ENCODE results near the gene CXADR. TPM values are rescaled to one million over a fixed set of nuclear protein-coding genes. Genes with fewer than 3 reads are reported as not detected.

Gene CXADR
- total RNA-seq, 1 experiment from 2014 or later: 119 TPM

DNA sequence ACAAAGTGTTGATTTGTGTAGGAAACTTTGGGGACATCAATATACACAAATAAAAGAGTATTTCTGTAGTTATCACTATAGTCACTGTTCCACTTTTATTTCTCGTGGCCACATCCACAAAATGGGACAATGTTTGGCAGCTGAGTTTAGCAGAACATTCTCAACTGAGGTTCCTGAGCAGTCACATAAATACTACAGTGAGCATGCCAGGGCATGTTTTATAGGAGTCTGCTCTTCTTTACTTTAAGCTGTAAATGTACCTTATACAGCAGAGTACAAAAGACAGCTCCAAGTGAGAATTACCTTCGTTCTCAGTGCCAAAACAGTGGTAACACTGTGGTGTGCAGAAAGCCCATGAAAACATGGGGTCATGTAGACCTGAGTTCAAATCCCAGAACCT is 94.8 kb downstream of the CXADR start:
- DNase-seq (ENCODE audit: low spot score) (no peak), ATAC-seq (no peak)
- H3K36me3 Mint-ChIP-seq: peaks cover 58% of the 10 kb centered on the region
- ChIA-PET CTCF (no interaction called here), POLR2A (no interaction called here)
- H3K9me3 Mint-ChIP-seq: peaks cover 6% of the 10 kb centered on the region
- no peaks in the 10 kb centered on the region for H3K27me3 Mint-ChIP-seq (ENCODE audit: low read depth)
- H3K27ac Mint-ChIP-seq: peak overlapping the region; percentile 93
- no peak overlapping the region for H3K4me3 Mint-ChIP-seq
- TF ChIP-seq EMX1 (CRISPR knock-in tag; IDR thresholded peaks at IDR 0.05) (no peak), AFF4 (CRISPR knock-in tag; IDR thresholded peaks at IDR 0.05; ENCODE audit: borderline replicate concordance) (no peak), MAX (CRISPR knock-in tag; IDR thresholded peaks at IDR 0.05) (no peak), NR1H2 (CRISPR knock-in tag; IDR thresholded peaks at IDR 0.05) (no peak), ZNF671 (CRISPR knock-in tag; IDR thresholded peaks at IDR 0.05) (no peak), ZNF263 (CRISPR knock-in tag; IDR thresholded peaks at IDR 0.05; ENCODE audit: low read depth) (no peak), OVOL2 (CRISPR knock-in tag; IDR thresholded peaks at IDR 0.05; ENCODE audit: borderline replicate concordance) (no peak), NR3C1 (CRISPR knock-in tag; conservative IDR thresholded peaks at IDR 0.05; ENCODE audit: low read depth) (no peak), ZNF317 (CRISPR knock-in tag; IDR thresholded peaks at IDR 0.05; ENCODE audit: borderline replicate concordance, low read depth) (no peak), PRRX2 (CRISPR knock-in tag; IDR thresholded peaks at IDR 0.05) (no peak), ETV6 (CRISPR knock-in tag; IDR thresholded peaks at IDR 0.05) (no peak), FOXJ3 (CRISPR knock-in tag; IDR thresholded peaks at IDR 0.05; ENCODE audit: borderline replicate concordance) (no peak), USF2 (CRISPR knock-in tag; IDR thresholded peaks at IDR 0.05) (no peak), TEAD1 (CRISPR knock-in tag; IDR thresholded peaks at IDR 0.05) (no peak)
- TF ChIP-seq, protein P1, sequence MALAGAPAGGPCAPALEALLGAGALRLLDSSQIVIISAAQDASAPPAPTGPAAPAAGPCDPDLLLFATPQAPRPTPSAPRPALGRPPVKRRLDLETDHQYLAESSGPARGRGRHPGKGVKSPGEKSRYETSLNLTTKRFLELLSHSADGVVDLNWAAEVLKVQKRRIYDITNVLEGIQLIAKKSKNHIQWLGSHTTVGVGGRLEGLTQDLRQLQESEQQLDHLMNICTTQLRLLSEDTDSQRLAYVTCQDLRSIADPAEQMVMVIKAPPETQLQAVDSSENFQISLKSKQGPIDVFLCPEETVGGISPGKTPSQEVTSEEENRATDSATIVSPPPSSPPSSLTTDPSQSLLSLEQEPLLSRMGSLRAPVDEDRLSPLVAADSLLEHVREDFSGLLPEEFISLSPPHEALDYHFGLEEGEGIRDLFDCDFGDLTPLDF (CRISPR knock-in tag; IDR thresholded peaks at IDR 0.05): no peak
- TF ChIP-seq, protein P2, sequence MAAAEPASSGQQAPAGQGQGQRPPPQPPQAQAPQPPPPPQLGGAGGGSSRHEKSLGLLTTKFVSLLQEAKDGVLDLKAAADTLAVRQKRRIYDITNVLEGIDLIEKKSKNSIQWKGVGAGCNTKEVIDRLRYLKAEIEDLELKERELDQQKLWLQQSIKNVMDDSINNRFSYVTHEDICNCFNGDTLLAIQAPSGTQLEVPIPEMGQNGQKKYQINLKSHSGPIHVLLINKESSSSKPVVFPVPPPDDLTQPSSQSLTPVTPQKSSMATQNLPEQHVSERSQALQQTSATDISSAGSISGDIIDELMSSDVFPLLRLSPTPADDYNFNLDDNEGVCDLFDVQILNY (CRISPR knock-in tag; IDR thresholded peaks at IDR 0.05): no peak
- TF ChIP-seq, protein P3, sequence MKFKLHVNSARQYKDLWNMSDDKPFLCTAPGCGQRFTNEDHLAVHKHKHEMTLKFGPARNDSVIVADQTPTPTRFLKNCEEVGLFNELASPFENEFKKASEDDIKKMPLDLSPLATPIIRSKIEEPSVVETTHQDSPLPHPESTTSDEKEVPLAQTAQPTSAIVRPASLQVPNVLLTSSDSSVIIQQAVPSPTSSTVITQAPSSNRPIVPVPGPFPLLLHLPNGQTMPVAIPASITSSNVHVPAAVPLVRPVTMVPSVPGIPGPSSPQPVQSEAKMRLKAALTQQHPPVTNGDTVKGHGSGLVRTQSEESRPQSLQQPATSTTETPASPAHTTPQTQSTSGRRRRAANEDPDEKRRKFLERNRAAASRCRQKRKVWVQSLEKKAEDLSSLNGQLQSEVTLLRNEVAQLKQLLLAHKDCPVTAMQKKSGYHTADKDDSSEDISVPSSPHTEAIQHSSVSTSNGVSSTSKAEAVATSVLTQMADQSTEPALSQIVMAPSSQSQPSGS (CRISPR knock-in tag; IDR thresholded peaks at IDR 0.05; ENCODE audit: borderline replicate concordance, low read depth): no peak
- TF ChIP-seq, protein P4, sequence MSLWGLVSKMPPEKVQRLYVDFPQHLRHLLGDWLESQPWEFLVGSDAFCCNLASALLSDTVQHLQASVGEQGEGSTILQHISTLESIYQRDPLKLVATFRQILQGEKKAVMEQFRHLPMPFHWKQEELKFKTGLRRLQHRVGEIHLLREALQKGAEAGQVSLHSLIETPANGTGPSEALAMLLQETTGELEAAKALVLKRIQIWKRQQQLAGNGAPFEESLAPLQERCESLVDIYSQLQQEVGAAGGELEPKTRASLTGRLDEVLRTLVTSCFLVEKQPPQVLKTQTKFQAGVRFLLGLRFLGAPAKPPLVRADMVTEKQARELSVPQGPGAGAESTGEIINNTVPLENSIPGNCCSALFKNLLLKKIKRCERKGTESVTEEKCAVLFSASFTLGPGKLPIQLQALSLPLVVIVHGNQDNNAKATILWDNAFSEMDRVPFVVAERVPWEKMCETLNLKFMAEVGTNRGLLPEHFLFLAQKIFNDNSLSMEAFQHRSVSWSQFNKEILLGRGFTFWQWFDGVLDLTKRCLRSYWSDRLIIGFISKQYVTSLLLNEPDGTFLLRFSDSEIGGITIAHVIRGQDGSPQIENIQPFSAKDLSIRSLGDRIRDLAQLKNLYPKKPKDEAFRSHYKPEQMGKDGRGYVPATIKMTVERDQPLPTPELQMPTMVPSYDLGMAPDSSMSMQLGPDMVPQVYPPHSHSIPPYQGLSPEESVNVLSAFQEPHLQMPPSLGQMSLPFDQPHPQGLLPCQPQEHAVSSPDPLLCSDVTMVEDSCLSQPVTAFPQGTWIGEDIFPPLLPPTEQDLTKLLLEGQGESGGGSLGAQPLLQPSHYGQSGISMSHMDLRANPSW (CRISPR knock-in tag; conservative IDR thresholded peaks at IDR 0.05; ENCODE audit: low read depth): no peak
- TF ChIP-seq, protein P5, sequence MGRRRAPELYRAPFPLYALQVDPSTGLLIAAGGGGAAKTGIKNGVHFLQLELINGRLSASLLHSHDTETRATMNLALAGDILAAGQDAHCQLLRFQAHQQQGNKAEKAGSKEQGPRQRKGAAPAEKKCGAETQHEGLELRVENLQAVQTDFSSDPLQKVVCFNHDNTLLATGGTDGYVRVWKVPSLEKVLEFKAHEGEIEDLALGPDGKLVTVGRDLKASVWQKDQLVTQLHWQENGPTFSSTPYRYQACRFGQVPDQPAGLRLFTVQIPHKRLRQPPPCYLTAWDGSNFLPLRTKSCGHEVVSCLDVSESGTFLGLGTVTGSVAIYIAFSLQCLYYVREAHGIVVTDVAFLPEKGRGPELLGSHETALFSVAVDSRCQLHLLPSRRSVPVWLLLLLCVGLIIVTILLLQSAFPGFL (CRISPR knock-in tag; IDR thresholded peaks at IDR 0.05; ENCODE audit: borderline replicate concordance): no peak
- H3K4me1 Mint-ChIP-seq: peaks cover 23% of the 10 kb centered on the region

Measured in WTC11 (cell line).